Endodermal cell (in vitro differentiated cells): Measurements from ENCODE around the gene POC5. TPM values are rescaled to one million over a fixed set of nuclear protein-coding genes. Genes with fewer than 3 reads are reported as not detected.

Experiments used
- DNase-seq: peaks from one replicate; pipeline ENCODE4 v3.0.0-alpha.2; 2017
- H3K27ac ChIP-seq: 2 replicates; pipeline ENCODE4 v1.5.1; 2013; ENCODE audit warnings: mild to moderate bottlenecking, low read depth, low read length, moderate library complexity
- H3K27me3 ChIP-seq: 2 replicates; pipeline ENCODE4 v1.6.1; 2013; ENCODE audit warnings: mild to moderate bottlenecking, low read length, moderate library complexity; ENCODE audit not compliant: insufficient read depth, control insufficient read depth, poor library complexity, severe bottlenecking
- H3K36me3 ChIP-seq: 2 replicates; pipeline ENCODE4 v1.7.0; 2013; ENCODE audit warnings: mild to moderate bottlenecking, low read length, moderate library complexity; ENCODE audit not compliant: control insufficient read depth, insufficient read depth
- H3K4me1 ChIP-seq: one replicate; pipeline ENCODE4 v1.7.0; 2013; ENCODE audit warnings: low read length; ENCODE audit not compliant: control insufficient read depth, insufficient read depth
- H3K4me3 ChIP-seq: 2 replicates; pipeline ENCODE4 v1.5.1; 2013; ENCODE audit warnings: mild to moderate bottlenecking, low read length, moderate library complexity
- H3K9ac ChIP-seq: 2 replicates; pipeline ENCODE4 v1.6.1; 2013; ENCODE audit warnings: mild to moderate bottlenecking, low read length, moderate library complexity; ENCODE audit not compliant: poor library complexity, severe bottlenecking; ENCODE audit errors: extremely low read depth
- H3K9me3 ChIP-seq: 2 replicates; pipeline ENCODE4 v1.6.1; 2013; ENCODE audit warnings: mild to moderate bottlenecking, low read length, moderate library complexity; ENCODE audit not compliant: control insufficient read depth
- H3K27ac Mint-ChIP-seq: 2 replicates; pipeline ENCODE4 v1.8.0; 2020; ENCODE audit warnings: mixed read lengths
- H3K27me3 Mint-ChIP-seq: 2 replicates; pipeline ENCODE4 v1.8.0; 2021; ENCODE audit warnings: mild to moderate bottlenecking, mixed read lengths; ENCODE audit not compliant: insufficient read depth
- H3K36me3 Mint-ChIP-seq: 2 replicates; pipeline ENCODE4 v1.8.0; 2020; ENCODE audit warnings: low read depth, mixed read lengths
- H3K4me1 Mint-ChIP-seq: 2 replicates; pipeline ENCODE4 v1.8.0; 2020; ENCODE audit warnings: mixed read lengths
- H3K4me3 Mint-ChIP-seq: 2 replicates; pipeline ENCODE4 v1.8.0; 2020; ENCODE audit warnings: mild to moderate bottlenecking, moderate library complexity, mixed read lengths
- H3K9me3 Mint-ChIP-seq: 2 replicates; pipeline ENCODE4 v1.8.0; 2020; ENCODE audit warnings: mild to moderate bottlenecking, mixed read lengths
- WGBS, 2 experiments: methylation state at CpG; one replicate each; pipeline versions ENCODE4 v1.1.5 to v1.1.7; 2013; ENCODE audit warnings: missing lambda C conversion rate in 2 of 2, mixed read lengths in 1 of 2; ENCODE audit not compliant: insufficient coverage in 1 of 2, insufficient read length in 1 of 2; 5-methylcytosine and 5-hydroxymethylcytosine counted together
- total RNA-seq, 2 donors: library from RNA; stranded (reverse); fragmentation: NEBNext Ultra II Directional in 1 of 2; extraction: Animal tissue kit (Norgen Biotek cat#: 25700) in 1 of 2; gene quantifications; 2 replicates in 1 of 2; 3 replicates in 1 of 2; pipeline ENCODE4 v1.2.1, GENCODE V29; 2021
- TF ChIP-seq, protein P1 (sequence below): fragments of 200-600 bp; sonication (generic); conservative IDR thresholded peaks from 2 replicates; pipeline ENCODE4 v1.5.0; 2021; ENCODE audit warnings: antibody characterized with exemption, mild to moderate bottlenecking

The POC5 gene
- total RNA-seq, 2 donors from 2014 or later, result 10.7 to 13.8 TPM

DNA sequence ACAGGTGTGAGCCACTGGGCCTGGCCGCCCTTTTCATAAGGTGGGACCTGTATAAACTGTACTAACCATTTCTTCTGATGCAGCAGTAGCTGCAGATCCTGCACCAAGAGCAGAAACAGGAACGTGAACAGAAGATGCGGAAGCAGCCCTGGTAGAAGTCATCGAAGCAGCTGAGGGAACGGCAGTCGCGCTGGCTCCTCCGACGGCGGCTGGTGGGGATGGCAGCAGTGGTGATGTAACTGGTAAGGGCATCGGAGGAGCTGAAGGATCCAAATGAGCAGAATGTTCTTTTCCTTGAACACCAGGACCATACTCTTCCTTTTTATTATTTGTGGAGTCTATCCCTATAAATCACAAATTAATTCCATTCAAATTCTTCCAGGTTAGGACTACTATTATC lies 32.1 kb downstream of the POC5 start:
- Mint-ChIP-seq H3K4me3 (no peak overlapping the region), H3K9me3 (no peaks in the 10 kb centered on the region), H3K36me3 (peaks cover 30% of the 10 kb centered on the region), H3K27me3 (no peaks in the 10 kb centered on the region), H3K27ac (no peak overlapping the region), H3K4me1 (no peaks in the 10 kb centered on the region)
- H3K9me3 ChIP-seq, result no peaks in the 10 kb centered on the region
- peaks cover 52% of the 10 kb centered on the region for H3K36me3 ChIP-seq
- no peak overlapping the region for H3K4me3 ChIP-seq
- H3K27me3 ChIP-seq, result no peaks in the 10 kb centered on the region
- no peaks in the 10 kb centered on the region for H3K4me1 ChIP-seq
- H3K9ac ChIP-seq, result no peak overlapping the region
- DNase-seq, result no peak
- no peak overlapping the region for H3K27ac ChIP-seq
- WGBS, 2 experiments, result 90 to 97% methylated on average over 10 to 11 of the region's 11 CpGs
- TF ChIP-seq, protein P1, sequence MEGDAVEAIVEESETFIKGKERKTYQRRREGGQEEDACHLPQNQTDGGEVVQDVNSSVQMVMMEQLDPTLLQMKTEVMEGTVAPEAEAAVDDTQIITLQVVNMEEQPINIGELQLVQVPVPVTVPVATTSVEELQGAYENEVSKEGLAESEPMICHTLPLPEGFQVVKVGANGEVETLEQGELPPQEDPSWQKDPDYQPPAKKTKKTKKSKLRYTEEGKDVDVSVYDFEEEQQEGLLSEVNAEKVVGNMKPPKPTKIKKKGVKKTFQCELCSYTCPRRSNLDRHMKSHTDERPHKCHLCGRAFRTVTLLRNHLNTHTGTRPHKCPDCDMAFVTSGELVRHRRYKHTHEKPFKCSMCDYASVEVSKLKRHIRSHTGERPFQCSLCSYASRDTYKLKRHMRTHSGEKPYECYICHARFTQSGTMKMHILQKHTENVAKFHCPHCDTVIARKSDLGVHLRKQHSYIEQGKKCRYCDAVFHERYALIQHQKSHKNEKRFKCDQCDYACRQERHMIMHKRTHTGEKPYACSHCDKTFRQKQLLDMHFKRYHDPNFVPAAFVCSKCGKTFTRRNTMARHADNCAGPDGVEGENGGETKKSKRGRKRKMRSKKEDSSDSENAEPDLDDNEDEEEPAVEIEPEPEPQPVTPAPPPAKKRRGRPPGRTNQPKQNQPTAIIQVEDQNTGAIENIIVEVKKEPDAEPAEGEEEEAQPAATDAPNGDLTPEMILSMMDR, result no peak

DNA sequence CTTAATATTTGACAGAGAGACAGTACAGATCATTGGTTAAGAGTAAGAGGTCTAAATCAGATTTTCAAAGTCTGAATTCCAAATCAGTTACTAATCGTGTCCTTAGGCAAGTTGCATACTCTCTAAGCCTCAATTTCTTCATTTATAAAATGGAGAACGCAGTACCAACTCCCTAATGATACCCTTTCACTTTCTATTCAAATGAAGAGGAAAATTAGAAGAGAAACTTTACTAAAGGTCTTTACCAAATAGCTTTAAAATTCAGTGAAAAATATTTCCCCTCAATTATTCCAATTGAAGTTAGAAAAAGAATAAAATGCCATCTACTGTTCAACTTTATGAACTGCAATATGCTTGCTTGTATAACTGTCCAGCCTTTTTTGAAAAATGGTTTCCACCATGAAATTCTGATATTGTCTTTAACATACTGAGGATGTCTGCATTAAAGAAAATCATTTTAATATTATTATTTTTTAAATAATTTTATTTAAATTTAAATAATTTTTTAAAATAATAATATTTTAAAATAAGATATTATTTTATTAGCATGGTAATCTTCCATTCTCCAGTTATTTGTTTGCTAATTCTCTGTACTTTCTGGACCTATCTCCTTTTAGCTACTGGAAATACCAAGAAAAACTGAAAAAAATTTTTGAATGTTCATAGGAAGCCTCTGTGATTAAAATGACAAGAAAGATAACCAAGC lies 36.0 kb downstream of the POC5 start:
- TF ChIP-seq, protein P1, result peak; percentile 86
- Mint-ChIP-seq H3K9me3 (no peaks in the 10 kb centered on the region), H3K4me3 (no peak overlapping the region), H3K4me1 (peaks cover 2% of the 10 kb centered on the region), H3K36me3 (peaks cover 20% of the 10 kb centered on the region), H3K27me3 (no peaks in the 10 kb centered on the region), H3K27ac (no peak overlapping the region)
- H3K36me3 ChIP-seq, result peaks cover 26% of the 10 kb centered on the region
- no peaks in the 10 kb centered on the region for H3K27me3 ChIP-seq
- H3K4me1 ChIP-seq, result no peaks in the 10 kb centered on the region
- 56 to 100% methylated on average over 1 to 2 of the region's 2 CpGs for WGBS, 2 experiments
- DNase-seq, result no peak
- no peak overlapping the region for H3K9ac ChIP-seq
- H3K9me3 ChIP-seq, result no peaks in the 10 kb centered on the region
- H3K27ac ChIP-seq, result no peak overlapping the region
- H3K4me3 ChIP-seq, result no peak overlapping the region

DNA sequence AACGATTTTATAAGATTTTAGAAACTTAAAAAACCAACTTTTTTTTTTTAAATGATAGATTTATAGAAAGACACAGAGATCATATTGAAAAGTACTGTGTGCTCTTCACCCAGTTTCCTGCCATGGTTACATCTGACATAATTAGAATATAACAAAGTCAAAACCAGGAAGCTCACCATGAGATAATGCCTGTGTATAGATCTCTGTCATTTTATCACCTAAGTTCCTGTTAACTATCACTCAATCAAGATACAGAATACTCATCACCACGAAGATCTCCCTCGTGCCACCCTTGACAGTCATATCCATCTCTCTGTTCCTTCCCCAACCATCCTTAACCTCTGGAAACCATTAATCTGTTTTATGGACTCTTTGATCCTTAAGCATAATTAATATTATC lies 39.1 kb downstream of the POC5 start:
- Mint-ChIP-seq H3K27ac (no peak overlapping the region), H3K27me3 (no peaks in the 10 kb centered on the region), H3K4me3 (no peak overlapping the region), H3K9me3 (no peaks in the 10 kb centered on the region), H3K4me1 (peaks cover 5% of the 10 kb centered on the region), H3K36me3 (peaks cover 9% of the 10 kb centered on the region)
- Histone ChIP-seq H3K9ac (no peak overlapping the region), H3K9me3 (no peaks in the 10 kb centered on the region), H3K27me3 (no peaks in the 10 kb centered on the region), H3K4me1 (no peaks in the 10 kb centered on the region), H3K27ac (no peak overlapping the region), H3K4me3 (no peak overlapping the region), H3K36me3 (peaks cover 16% of the 10 kb centered on the region)
- no peak for DNase-seq
- WGBS, 2 experiments, result 94 to 96% methylated on average over 2 to 3 of the region's 3 CpGs
- TF ChIP-seq, protein P1, result no peak
